NCI-H128 (cell line): Measurements from ENCODE around the gene LIPA.

Experiments used
- DNase-seq: peaks from one replicate; lab custom pipeline; 2025; ENCODE audit not compliant: unreplicated experiment; lab: John Stamatoyannopoulos, UW

Gene LIPA

GRCh38 chr10:89241486-89242344 is 9.9 kb downstream of the LIPA start:
- DNase-seq = no peak

GRCh38 chr10:89241026-89241425 is 10.5 kb downstream of the LIPA start:
- no peak for DNase-seq

- DNase-seq = no peak
These were observed 11.1 kb downstream of the LIPA start for GRCh38 chr10:89240519-89240918.

GRCh38 chr10:89238956-89239644 is 12.5 kb downstream of the LIPA start:
- no peak for DNase-seq

- no peak for DNase-seq
These were observed 13.7 kb downstream of the LIPA start for GRCh38 chr10:89237849-89238248.

GRCh38 chr10:89236226-89236797 is 15.3 kb downstream of the LIPA start:
- no peak for DNase-seq

- DNase-seq = no peak
These were observed 16.3 kb downstream of the LIPA start for GRCh38 chr10:89235073-89235798.

- no peak for DNase-seq
These were observed 18.5 kb downstream of the LIPA start for GRCh38 chr10:89233033-89233432.

- DNase-seq = no peak
These were observed 22.6 kb downstream of the LIPA start for GRCh38 chr10:89228962-89229361.

GRCh38 chr10:89228146-89228545 is 23.4 kb downstream of the LIPA start:
- DNase-seq = no peak

- DNase-seq = no peak
These were observed 24.7 kb downstream of the LIPA start for GRCh38 chr10:89226891-89227290.

GRCh38 chr10:89224739-89225443 is 26.7 kb downstream of the LIPA start:
- no peak for DNase-seq

GRCh38 chr10:89221919-89222318 is 29.7 kb downstream of the LIPA start:
- no peak for DNase-seq

- no peak for DNase-seq
These were observed 31.9 kb downstream of the LIPA start for GRCh38 chr10:89219513-89220218.

GRCh38 chr10:89217057-89217990 is 34.3 kb downstream of the LIPA start:
- peak; percentile 17 for DNase-seq

- DNase-seq = no peak
These were observed 35.5 kb downstream of the LIPA start for GRCh38 chr10:89216056-89216455.

- no peak for DNase-seq
These were observed 36.1 kb downstream of the LIPA start for GRCh38 chr10:89215511-89215910.

GRCh38 chr10:89214566-89215165 is 36.9 kb downstream of the LIPA start:
- DNase-seq = no peak
